ENCODE measurements around the gene CAMTA1.

CAMTA1 gene

GRCh38 chr1:7560601-7561181 lies 775.4 kb downstream of the CAMTA1 start:
- Histone ChIP-seq H3K27ac (ENCODE audit: low read length) (no peak overlapping the region), H3K27me3 (replicated peaks; ENCODE audit: insufficient read depth, low read length) (peaks cover 93% of the 10 kb centered on the region)
- no peak for TF ChIP-seq CTCF (IDR thresholded peaks at IDR 0.05; ENCODE audit: low read length)
- no peak for TF ChIP-seq EZH2phosphoT487 (IDR thresholded peaks at IDR 0.05; ENCODE audit: low read length)
- no peak for TF ChIP-seq EZH2 (optimal IDR thresholded peaks at IDR 0.05; ENCODE audit: low read depth, low read length)

GRCh38 chr1:7561331-7561921 lies 776.2 kb downstream of the CAMTA1 start:
- Histone ChIP-seq H2AFZ (ENCODE audit: low read length) (no peak overlapping the region), H3K4me1 (ENCODE audit: low read length) (no peaks in the 10 kb centered on the region), H3K4me2 (ENCODE audit: low read depth, low read length) (no peak overlapping the region), H3K27me3 (replicated peaks; ENCODE audit: insufficient read depth, low read length) (peaks cover 92% of the 10 kb centered on the region), H3K79me2 (ENCODE audit: low read length) (no peaks in the 10 kb centered on the region), H3K27ac (ENCODE audit: low read length) (no peak overlapping the region), H3K4me3 (ENCODE audit: low read length) (no peak overlapping the region), H3K9me2 (replicated peaks; ENCODE audit: insufficient read depth, low read length) (no peaks in the 10 kb centered on the region), H3F3A (ENCODE audit: insufficient read depth, low read length) (no peaks in the 10 kb centered on the region), H3K9me3 (replicated peaks; ENCODE audit: insufficient read depth, low read length) (no peaks in the 10 kb centered on the region), H4K20me1 (ENCODE audit: insufficient read depth, low read length) (no peaks in the 10 kb centered on the region), H3K36me3 (replicated peaks; ENCODE audit: insufficient read depth, low read length) (no peaks in the 10 kb centered on the region), H3K9ac (ENCODE audit: low read length) (no peak overlapping the region)
- TF ChIP-seq EZH2 (optimal IDR thresholded peaks at IDR 0.05; ENCODE audit: low read depth, low read length): no peak
- TF ChIP-seq EZH2phosphoT487 (IDR thresholded peaks at IDR 0.05; ENCODE audit: low read length): no peak
- peak; percentile 19 for TF ChIP-seq CTCF (IDR thresholded peaks at IDR 0.05; ENCODE audit: low read length)
- no peak for DNase-seq

More at GRCh38 chr1:7560601-7561181, 775.4 kb downstream of the CAMTA1 start:
- Histone ChIP-seq H2AFZ (ENCODE audit: low read length) (no peak overlapping the region), H3K9me2 (replicated peaks; ENCODE audit: insufficient read depth, low read length) (no peaks in the 10 kb centered on the region), H3K9ac (ENCODE audit: low read length) (no peak overlapping the region), H3K9me3 (replicated peaks; ENCODE audit: insufficient read depth, low read length) (no peaks in the 10 kb centered on the region), H3K4me3 (ENCODE audit: low read length) (no peak overlapping the region), H3K4me2 (ENCODE audit: low read depth, low read length) (no peak overlapping the region), H3K79me2 (ENCODE audit: low read length) (no peaks in the 10 kb centered on the region), H4K20me1 (ENCODE audit: insufficient read depth, low read length) (no peaks in the 10 kb centered on the region), H3F3A (ENCODE audit: insufficient read depth, low read length) (no peaks in the 10 kb centered on the region), H3K4me1 (ENCODE audit: low read length) (no peaks in the 10 kb centered on the region), H3K36me3 (replicated peaks; ENCODE audit: insufficient read depth, low read length) (no peaks in the 10 kb centered on the region)
- no peak for DNase-seq

GRCh38 chr1:7561936-7562728 lies 776.9 kb downstream of the CAMTA1 start:
- H2AFZ ChIP-seq (ENCODE audit: low read length): no peak overlapping the region
- H3K4me3 ChIP-seq (ENCODE audit: low read length): no peak overlapping the region
- no peaks in the 10 kb centered on the region for H3K9me2 ChIP-seq (replicated peaks; ENCODE audit: insufficient read depth, low read length)
- no peaks in the 10 kb centered on the region for H3K9me3 ChIP-seq (replicated peaks; ENCODE audit: insufficient read depth, low read length)
- H4K20me1 ChIP-seq (ENCODE audit: insufficient read depth, low read length): no peaks in the 10 kb centered on the region
- H3K9ac ChIP-seq (ENCODE audit: low read length): no peak overlapping the region
- H3K27me3 ChIP-seq (replicated peaks; ENCODE audit: insufficient read depth, low read length): peaks cover 91% of the 10 kb centered on the region
- H3K27ac ChIP-seq (ENCODE audit: low read length): no peak overlapping the region
- H3K79me2 ChIP-seq (ENCODE audit: low read length): no peaks in the 10 kb centered on the region
- no peak for DNase-seq
- no peaks in the 10 kb centered on the region for H3K36me3 ChIP-seq (replicated peaks; ENCODE audit: insufficient read depth, low read length)
- no peaks in the 10 kb centered on the region for H3F3A ChIP-seq (ENCODE audit: insufficient read depth, low read length)
- no peak overlapping the region for H3K4me2 ChIP-seq (ENCODE audit: low read depth, low read length)
- H3K4me1 ChIP-seq (ENCODE audit: low read length): no peaks in the 10 kb centered on the region
- TF ChIP-seq EZH2 (optimal IDR thresholded peaks at IDR 0.05; ENCODE audit: low read depth, low read length) (no peak), EZH2phosphoT487 (IDR thresholded peaks at IDR 0.05; ENCODE audit: low read length) (no peak), CTCF (IDR thresholded peaks at IDR 0.05; ENCODE audit: low read length) (no peak)
